Melanocyte of skin (primary cell): ENCODE results near the gene A1BG. TPM values are rescaled to one million over a fixed set of nuclear protein-coding genes. Genes with fewer than 3 reads are reported as not detected.

Source experiments
- small RNA-seq, 2 donors: library from RNA; depleted of rRNA; stranded (forward); fragments of <200 nt; gene quantifications; one replicate each; pipeline ENCODE3, GENCODE V24; 2012
- total RNA-seq, 2 donors: library from RNA; depleted of rRNA; stranded (reverse); fragments of >200 nt; gene quantifications; 2 replicates each; pipeline ENCODE4 v1.2.3, GENCODE V29; 2012

A1BG gene, protein sequence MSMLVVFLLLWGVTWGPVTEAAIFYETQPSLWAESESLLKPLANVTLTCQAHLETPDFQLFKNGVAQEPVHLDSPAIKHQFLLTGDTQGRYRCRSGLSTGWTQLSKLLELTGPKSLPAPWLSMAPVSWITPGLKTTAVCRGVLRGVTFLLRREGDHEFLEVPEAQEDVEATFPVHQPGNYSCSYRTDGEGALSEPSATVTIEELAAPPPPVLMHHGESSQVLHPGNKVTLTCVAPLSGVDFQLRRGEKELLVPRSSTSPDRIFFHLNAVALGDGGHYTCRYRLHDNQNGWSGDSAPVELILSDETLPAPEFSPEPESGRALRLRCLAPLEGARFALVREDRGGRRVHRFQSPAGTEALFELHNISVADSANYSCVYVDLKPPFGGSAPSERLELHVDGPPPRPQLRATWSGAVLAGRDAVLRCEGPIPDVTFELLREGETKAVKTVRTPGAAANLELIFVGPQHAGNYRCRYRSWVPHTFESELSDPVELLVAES
- total RNA-seq: 1 to 10 TPM; 1.7 to 7.0 TPM

DNA sequence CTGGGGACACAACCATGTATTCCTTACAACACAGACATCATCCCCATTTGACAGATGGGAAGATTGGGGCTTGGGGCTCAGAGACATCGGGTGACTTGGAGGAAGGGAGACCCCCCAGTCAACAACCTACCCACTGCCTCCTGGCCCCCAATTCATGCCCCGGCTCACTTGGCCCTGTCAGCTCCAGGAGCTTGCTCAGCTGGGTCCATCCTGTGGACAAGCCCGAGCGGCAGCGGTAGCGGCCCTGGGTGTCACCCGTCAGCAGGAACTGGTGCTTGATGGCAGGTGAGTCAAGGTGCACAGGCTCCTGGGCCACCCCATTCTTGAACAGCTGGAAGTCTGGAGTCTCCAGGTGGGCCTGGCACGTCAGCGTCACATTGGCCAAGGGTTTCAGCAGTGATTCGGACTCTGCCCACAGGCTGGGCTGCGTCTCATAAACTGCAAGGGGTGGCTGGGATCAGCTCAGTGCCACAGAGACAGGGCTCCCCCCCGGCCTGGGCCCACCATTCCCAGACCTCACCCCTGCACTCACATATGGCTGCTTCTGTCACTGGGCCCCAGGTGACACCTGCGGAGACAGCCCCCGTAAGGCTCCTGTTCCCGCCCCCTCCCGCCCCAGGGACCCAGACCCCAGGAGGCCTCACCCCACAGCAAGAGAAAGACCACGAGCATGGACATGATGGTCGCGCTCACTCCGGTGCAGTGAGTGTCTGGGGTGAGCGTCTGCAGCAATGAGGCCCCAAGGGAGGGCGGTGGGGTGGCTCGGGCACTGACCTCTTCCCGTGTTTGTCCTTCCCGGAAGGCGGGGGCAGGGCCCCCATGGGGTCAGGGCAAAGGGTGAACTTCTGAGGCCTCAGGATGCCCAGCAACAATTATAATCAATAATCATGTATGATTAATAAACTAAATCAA is at the start of gene A1BG:
TSS of gene A1BG (minus strand) at position 733 of the 912 bp plus-strand sequence. CDS start at position 678, 55 bp downstream.

DNA sequence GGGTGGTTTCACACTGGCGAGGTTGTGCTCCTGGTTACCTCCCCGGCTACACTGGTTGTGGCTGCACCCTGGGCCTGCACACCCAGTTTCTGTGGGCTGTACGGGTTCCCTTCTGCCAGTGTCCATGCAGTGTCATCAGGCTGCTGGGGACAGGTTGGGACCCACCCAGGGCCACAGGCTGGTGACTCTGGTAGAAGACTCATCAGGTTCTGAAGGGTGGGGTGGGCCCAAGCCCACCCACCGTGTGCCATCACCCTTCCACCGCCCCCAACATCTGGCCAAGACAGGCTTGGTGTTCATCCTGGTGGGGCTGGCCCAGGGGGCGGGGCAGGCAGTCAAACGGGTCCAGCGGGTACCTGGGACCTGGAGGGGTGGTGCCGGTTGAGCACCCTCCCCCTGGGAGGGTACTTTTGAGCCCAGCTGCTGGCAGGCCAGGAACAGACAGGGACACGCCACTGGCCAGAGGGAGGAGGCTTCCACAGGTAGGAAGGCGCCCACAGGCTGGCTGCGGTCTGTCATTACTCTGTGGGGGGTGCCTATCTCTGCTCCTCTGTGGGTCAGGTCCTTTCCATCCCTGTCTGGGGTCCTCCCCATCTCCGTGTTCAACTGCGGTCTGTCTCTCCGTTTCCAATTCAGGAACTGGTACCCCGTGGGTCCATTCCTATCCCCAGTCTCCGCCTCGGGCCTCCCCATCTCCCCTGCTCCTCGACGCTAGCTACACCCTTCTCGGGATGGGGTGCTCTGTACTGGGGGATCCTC is 42.1 kb upstream of the A1BG start, which contains the start of gene RNF225:
TSS of gene RNF225 (plus strand) at position 437 of the 759 bp plus-strand sequence. CDS start 434 bp downstream, outside the sequence.

DNA sequence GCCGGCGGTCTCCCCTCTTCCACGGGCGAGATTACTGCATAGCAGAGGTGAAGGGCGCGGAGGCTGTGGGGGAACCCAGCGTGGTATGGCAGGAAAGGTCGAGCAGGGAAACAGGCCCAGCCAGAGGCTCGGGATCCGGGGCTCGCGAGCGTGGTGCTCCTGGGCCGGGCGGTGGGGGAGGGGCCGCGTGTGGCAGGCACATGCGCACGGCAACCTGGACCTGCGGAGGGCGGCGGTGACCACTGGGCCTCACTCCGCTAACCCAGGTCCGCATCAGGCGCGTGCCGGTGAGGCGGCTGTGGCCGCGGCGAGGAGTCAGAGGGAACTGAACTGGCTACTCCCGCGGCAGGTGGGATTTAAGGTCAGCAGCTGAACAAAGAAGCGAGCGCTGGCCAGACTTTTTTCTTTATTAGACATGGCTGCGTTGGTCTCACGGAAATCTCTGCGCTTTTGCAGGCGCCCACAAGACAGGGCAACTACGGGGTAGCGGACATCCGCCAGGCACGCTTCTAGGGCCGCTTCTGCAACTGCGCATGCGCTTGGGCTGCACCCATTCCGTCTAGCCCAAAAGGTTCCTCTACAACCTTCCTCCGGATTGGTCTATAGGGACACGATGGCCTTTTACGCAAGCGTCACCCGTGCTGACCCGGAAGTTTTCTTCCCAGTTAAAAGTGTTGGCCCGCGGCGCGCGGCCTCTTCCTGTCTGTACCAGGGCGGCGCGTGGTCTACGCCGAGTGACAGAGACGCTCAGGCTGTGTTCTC is 33.5 kb upstream of the A1BG start, which contains the start of gene RPS5:
TSS of gene RPS5 (plus strand) at position 694 of the 762 bp plus-strand sequence. CDS start 869 bp downstream, outside the sequence.

DNA sequence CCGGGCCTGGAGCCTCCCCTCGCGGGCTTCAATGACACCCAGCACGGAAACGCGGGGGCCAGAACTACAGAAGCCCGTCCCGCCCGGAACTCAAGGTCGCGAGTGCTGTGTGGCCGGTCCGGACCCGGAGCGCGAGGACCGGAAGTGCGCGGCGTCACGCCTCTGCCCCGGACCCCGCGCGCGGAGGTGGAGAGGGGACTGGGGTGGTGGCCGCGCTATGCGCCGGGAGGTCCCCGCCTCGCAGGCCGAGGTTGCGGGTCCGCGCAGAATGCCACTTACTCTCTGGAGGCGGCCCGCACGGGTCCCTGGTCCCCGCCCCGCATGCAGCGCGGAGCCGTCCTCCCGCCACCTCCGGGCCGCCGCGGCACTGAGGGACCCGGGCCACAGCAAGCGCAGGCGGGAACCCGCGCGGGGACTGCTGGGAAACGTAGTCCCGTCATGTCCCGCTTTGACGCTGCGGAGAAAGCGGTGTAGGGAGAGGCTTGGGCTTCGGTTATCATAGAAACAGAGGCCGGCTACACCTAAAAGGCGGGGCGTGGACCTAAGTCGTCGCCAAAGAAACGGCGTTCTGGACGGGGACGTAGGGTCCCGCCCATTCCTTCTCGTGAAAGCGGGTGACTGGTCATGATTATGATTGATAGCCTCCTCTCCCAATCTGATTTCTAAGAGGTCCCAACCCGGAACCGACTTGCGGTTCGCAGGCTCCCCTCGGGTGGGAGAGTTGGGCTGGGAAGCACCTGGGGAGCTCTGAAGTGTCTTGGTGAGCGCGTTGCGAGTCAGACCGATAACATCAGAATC is 27.6 kb upstream of the A1BG start, which contains the start of gene ZNF837:
TSS of gene ZNF837 (minus strand) at position 369 of the 798 bp plus-strand sequence. CDS start 11,698 bp downstream, outside the sequence.

DNA sequence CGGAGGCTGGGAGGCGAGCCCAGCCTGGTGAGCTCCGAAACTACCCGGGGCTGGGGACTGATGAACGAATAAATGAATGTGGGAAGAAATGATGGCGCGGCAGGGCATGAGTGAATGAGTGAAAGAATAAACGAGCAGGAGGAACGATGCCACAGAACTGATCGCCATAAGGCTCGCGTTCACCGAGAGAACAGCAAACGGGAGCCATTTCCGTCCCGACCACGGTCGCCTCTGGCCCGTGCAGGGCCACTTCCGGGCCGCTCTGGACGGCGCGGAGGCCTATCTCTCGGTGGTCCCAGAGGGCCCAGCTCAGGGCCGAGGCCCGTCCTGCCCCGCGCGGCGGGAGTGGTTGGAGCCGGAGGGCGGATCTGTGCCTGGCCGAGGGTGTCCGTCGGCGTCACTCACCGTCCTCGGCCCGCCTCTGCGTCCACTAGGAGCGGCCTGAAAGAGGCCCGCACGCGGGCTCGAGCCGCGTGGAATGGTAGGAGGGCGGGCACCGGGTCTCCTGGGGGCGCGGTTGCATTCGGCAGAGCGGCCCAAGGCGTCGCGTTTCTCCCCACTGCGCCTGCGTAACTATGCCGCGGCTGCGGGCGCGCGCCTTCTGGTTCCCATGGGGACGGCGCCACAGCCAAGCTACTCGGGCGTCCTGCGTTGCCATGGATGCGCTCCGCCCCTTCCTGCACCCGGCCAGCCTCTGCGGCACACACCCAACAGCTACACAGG is 9.1 kb upstream of the A1BG start, which contains the start of gene ZNF497:
TSS of gene ZNF497 (minus strand) at position 480 of the 723 bp plus-strand sequence. CDS start 5,116 bp downstream, outside the sequence.

DNA sequence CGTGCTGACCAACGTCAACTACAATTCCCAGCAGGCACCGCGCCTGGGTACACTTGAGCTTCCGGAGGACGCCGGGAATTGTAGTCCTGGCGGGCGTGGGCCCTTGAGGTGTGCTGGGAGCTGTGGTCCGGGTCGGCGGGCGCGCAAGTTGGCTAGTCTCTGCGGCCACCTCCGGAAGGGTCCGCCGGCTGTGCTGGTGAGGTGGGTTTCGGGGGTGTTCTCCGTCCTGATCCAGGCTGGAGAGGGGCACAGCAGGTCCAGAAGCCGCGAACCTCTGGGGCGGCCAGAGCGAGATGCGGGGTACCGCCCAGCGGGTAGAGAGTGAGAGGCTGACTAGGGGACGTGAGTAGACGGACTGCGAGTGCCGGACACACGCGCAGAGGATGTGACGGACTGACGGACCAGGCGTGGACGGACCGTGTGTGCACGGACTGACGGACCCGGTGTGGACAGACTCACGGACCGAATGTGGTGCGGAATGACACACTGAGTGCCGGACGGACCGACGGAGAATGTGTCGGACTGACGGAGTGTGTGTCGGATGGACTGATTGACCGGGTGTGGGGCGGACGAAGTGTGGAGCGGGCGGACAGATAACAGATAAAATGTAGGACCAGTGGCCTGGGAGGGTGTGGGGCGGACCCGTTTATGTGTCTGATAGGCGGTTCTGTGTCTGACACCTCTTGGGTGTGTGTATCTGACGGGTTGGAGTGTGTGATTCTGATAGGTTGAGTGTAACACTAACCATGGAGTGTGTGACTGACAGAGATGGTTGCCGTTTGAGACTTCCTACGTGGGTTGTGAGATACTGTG is 26.2 kb downstream of the A1BG start, which contains the start of gene ZSCAN22:
TSS of gene ZSCAN22 (plus strand) at position 81 of the 813 bp plus-strand sequence. CDS start 7,809 bp downstream, outside the sequence.

DNA sequence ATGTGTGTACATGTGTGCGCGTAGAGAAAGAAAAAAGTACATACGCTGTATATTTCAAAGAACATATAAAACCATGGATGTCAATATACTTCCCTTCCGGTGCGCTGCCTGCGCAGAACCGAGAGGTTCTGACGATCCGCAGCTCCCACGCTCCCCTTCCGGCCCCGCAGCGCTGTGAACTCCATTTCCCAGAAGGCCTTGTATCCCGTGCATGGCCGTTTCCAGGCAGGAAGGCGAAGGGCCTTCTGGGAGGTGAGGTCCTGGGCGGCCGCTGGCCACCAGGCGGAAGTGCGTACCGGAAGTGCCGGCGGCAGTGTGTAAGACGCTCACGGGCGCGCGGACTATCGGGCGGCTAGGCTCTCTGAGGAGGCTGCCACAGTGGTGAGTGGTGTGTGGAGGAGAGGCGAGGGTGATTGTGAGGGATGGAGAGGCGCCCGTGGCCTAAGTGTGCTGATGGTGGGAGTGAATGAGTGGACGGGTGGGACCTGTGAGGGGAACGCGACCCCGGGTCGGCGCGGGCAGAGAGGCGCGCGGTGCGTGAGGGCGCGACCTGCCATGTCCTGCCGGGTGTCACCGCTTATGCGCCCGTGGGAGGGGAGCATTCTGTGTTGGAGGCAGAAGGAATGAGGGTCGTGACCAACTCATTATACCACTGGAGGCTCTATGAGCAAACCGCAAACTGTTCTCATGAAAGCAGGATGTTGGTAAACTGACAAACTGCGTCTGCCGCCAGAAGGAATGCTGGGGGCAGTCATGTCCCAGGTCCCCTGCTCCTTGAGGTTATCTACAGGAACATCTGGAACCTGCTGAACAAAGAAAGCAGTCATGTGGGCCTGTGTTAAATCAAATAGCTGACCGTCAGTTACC is 48.0 kb downstream of the A1BG start, which contains the start of gene ERVK3-1:
TSS of gene ERVK3-1 (plus strand) at position 313 of the 867 bp plus-strand sequence. CDS start 6,792 bp downstream, outside the sequence.

Small RNA genes within 50 kb of the gene (small RNA-seq; reads per million reads assigned to genes)
- 0 to 0.17 reads per million in 2 donors for gene MIR4754
- gene MIR6806: 0 reads per million in 2 donors
- 0 to 0.17 reads per million in 2 donors for gene RNA5SP473

Other genes starting within 250 kb of the A1BG start
- gene ZNF329, start 202.7 kb downstream of the A1BG start, total RNA-seq: 1 to 10 TPM; 8.0 to 8.3 TPM
- gene ZNF274, start 170.4 kb downstream of the A1BG start, total RNA-seq: 10 to 100 TPM; 21.7 to 26.0 TPM
- 10 to 100 TPM; 24.4 to 32.3 TPM for gene ZNF544, start 124.6 kb downstream of the A1BG start, total RNA-seq
- gene ZNF8, start 74.5 kb downstream of the A1BG start, total RNA-seq: 1 to 10 TPM; 3.8 to 5.3 TPM
- 10 to 100 TPM; 27.5 to 51.3 TPM for gene ERVK3-1, start 48.1 kb downstream of the A1BG start, total RNA-seq
- 1 to 10 TPM; 4.1 to 5.0 TPM for gene ZSCAN22, start 26.5 kb downstream of the A1BG start, total RNA-seq
- 1 to 10 TPM in 1 of 2 donors, under 1 TPM in 1; 0.67 to 1.0 TPM for gene ZNF497, start 9.3 kb upstream of the A1BG start, total RNA-seq
- 1 to 10 TPM; 1.7 to 3.8 TPM for gene ZNF837, start 27.5 kb upstream of the A1BG start, total RNA-seq
- gene RPS5, start 33.8 kb upstream of the A1BG start, total RNA-seq: 1,000 to 10,000 TPM in 1 of 2 donors, 100 to 1,000 TPM in 1; 673 to 1,376 TPM
- gene RNF225, start 42.2 kb upstream of the A1BG start, total RNA-seq: under 1 TPM in 1 of 2 donors, not detected in 1; 0.33 TPM
- gene ZNF584, start 55.2 kb upstream of the A1BG start, total RNA-seq: 10 to 100 TPM; 14.8 to 16.7 TPM
- 1 to 10 TPM; 7.6 to 8.7 TPM for gene ZNF132, start 86.7 kb upstream of the A1BG start, total RNA-seq
- 10 to 100 TPM; 12.7 to 13.8 TPM for gene ZNF324B, start 98.1 kb upstream of the A1BG start, total RNA-seq
- gene ZNF324, start 113.6 kb upstream of the A1BG start, total RNA-seq: 10 to 100 TPM; 16.0 to 18.2 TPM
- 1 to 10 TPM; 5.7 to 7.9 TPM for gene ZNF446, start 122.9 kb upstream of the A1BG start, total RNA-seq
- 10 to 100 TPM in 1 of 2 donors, 1 to 10 TPM in 1; 6.0 to 11.7 TPM for gene SLC27A5, start 158.5 kb upstream of the A1BG start, total RNA-seq
- 1 to 10 TPM; 7.6 to 8.0 TPM for gene ZBTB45, start 166.3 kb upstream of the A1BG start, total RNA-seq
- gene TRIM28, start 190.6 kb upstream of the A1BG start, total RNA-seq: 100 to 1,000 TPM; 204 to 363 TPM
- gene CHMP2A, start 201.6 kb upstream of the A1BG start, total RNA-seq: 10 to 100 TPM; 69.6 to 82.6 TPM
- gene UBE2M, start 205.1 kb upstream of the A1BG start, total RNA-seq: 100 to 1,000 TPM; 101 to 126 TPM
- 10 to 100 TPM in 1 of 2 donors, 1 to 10 TPM in 1; 8.7 to 12.0 TPM for gene MZF1, start 219.8 kb upstream of the A1BG start, total RNA-seq